K562 treated with DMSO at 1 percent for 24 hours (cell line): Measurements from ENCODE around the gene ARAP2. TPM values are rescaled to one million over a fixed set of nuclear protein-coding genes. Genes with fewer than 3 reads are reported as not detected.

Experiments
- total RNA-seq: library from RNA; unstranded; fragments of 300-600 nt; gene quantifications from 2 replicates; pipeline ENCODE4 v1.2.3, GENCODE V29; 2022; ENCODE audit warnings: low read depth; ENCODE audit not compliant: insufficient read depth

ARAP2 gene
- total RNA-seq, result not detected in 2 replicates

GRCh38 chr4:36244257-36245082, at the start of gene ARAP2:
Gene ARAP2, minus strand, starts transcription at chr4:36244514. Its CDS starts 15,028 bp downstream, at chr4:36229486.

DNA sequence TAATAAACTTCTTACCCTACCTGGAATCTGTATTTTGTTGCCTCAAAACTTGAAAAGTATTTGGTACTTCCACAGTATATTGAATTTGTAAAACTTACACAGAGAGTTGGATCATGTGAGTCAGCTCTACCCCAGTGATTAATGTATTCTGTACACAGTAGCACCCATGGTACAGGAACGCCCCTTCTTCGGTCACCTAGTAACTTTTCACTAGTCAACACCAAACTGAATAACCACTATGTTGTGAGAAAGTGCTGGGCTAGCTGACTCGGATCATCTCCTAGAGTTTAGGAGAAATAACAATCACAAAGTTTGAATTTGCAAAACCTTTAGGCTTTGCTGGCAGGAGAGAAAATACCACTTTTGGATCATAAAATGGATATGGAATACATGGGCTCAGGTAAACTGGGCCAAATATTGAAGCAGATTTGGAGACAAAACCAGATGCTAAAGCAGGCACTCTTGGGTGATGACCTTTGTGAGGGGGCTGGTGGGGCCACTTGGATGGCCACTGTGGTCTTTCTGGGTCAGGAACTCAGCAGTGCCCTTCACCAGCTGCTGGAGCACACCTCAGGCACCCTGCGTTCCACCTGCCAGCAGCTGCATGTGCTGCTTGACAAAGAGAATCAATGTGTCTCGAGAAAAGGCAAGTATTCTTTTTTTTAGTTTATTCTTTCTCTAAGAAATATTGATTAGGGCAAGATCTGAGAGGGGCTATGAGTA, 37.2 kb upstream of the ARAP2 start, which contains the start of gene DTHD1:
DTHD1 (plus strand) TSS at position 233 of the 723 bp plus-strand sequence; CDS start at position 376, 143 bp downstream.

Other genes starting within 250 kb of the ARAP2 start
- gene DTHD1, start 37.1 kb upstream of the ARAP2 start, total RNA-seq, result not detected in 2 replicates